Rectal smooth muscle tissue (tissue), 1 donor: Measurements from ENCODE around the gene SST.

Experiments used
- H3K27ac ChIP-seq: one replicate; pipeline ENCODE4 v1.7.0; 2013; ENCODE audit warnings: low read depth, low read length, inconsistent platforms
- H3K27me3 ChIP-seq: one replicate; pipeline ENCODE4 v1.7.0; 2013; ENCODE audit warnings: low read length; ENCODE audit not compliant: control insufficient read depth, insufficient read depth
- H3K36me3 ChIP-seq: one replicate; pipeline ENCODE4 v1.7.0; 2013; ENCODE audit warnings: low read length; ENCODE audit not compliant: control insufficient read depth, insufficient read depth
- H3K4me1 ChIP-seq: one replicate; pipeline ENCODE4 v1.7.0; 2013; ENCODE audit warnings: low read length; ENCODE audit not compliant: control insufficient read depth, insufficient read depth
- H3K4me3 ChIP-seq: one replicate; pipeline ENCODE4 v1.7.0; 2013; ENCODE audit warnings: low read length
- H3K9ac ChIP-seq: one replicate; pipeline ENCODE4 v1.7.0; 2013; ENCODE audit warnings: low read length

Gene SST

GRCh38 chr3:187669675-187670504 is at the start of gene SST:
Gene SST (minus strand): TSS chr3:187670394. CDS start chr3:187670291, 103 bp downstream.
- Histone ChIP-seq H3K4me1 (no peaks in the 10 kb centered on the region), H3K27ac (no peak within 1 kb of the TSS), H3K4me3 (no peak within 1 kb of the TSS), H3K36me3 (no peaks in the 10 kb centered on the region), H3K27me3 (peaks cover 4% of the 10 kb centered on the region), H3K9ac (no peak within 1 kb of the TSS)

GRCh38 chr3:187719628-187720336 is 49.6 kb upstream of the SST start:
- Histone ChIP-seq H3K9ac (no peak overlapping the region), H3K27ac (peak overlapping the region; percentile 67), H3K4me3 (no peak overlapping the region), H3K4me1 (peaks cover 3% of the 10 kb centered on the region), H3K27me3 (no peaks in the 10 kb centered on the region), H3K36me3 (peaks cover 12% of the 10 kb centered on the region)

- no peak overlapping the region for H3K4me3 ChIP-seq
- no peaks in the 10 kb centered on the region for H3K27me3 ChIP-seq
- peaks cover 9% of the 10 kb centered on the region for H3K36me3 ChIP-seq
- H3K9ac ChIP-seq, result no peak overlapping the region
- H3K27ac ChIP-seq, result no peak overlapping the region
- H3K4me1 ChIP-seq, result peaks cover 3% of the 10 kb centered on the region
Measured at GRCh38 chr3:187718802-187719201, 48.6 kb upstream of the SST start.

- H3K27me3 ChIP-seq, result no peaks in the 10 kb centered on the region
- H3K9ac ChIP-seq, result no peak overlapping the region
- no peak overlapping the region for H3K4me3 ChIP-seq
- H3K27ac ChIP-seq, result no peak overlapping the region
- H3K4me1 ChIP-seq, result peaks cover 3% of the 10 kb centered on the region
- H3K36me3 ChIP-seq, result peaks cover 6% of the 10 kb centered on the region
Measured at GRCh38 chr3:187717572-187717971, 47.4 kb upstream of the SST start.

- Histone ChIP-seq H3K9ac (no peak overlapping the region), H3K36me3 (no peaks in the 10 kb centered on the region), H3K4me1 (no peaks in the 10 kb centered on the region), H3K27me3 (no peaks in the 10 kb centered on the region), H3K4me3 (no peak overlapping the region), H3K27ac (no peak overlapping the region)
Measured at GRCh38 chr3:187714404-187714979, 44.3 kb upstream of the SST start.

GRCh38 chr3:187713504-187713903 is 43.3 kb upstream of the SST start:
- H3K36me3 ChIP-seq, result no peaks in the 10 kb centered on the region
- no peak overlapping the region for H3K27ac ChIP-seq
- H3K4me3 ChIP-seq, result no peak overlapping the region
- H3K9ac ChIP-seq, result no peak overlapping the region
- H3K27me3 ChIP-seq, result no peaks in the 10 kb centered on the region
- no peaks in the 10 kb centered on the region for H3K4me1 ChIP-seq

GRCh38 chr3:187709155-187709554 is 39.0 kb upstream of the SST start:
- H3K9ac ChIP-seq, result no peak overlapping the region
- no peaks in the 10 kb centered on the region for H3K4me1 ChIP-seq
- H3K27me3 ChIP-seq, result no peaks in the 10 kb centered on the region
- H3K27ac ChIP-seq, result no peak overlapping the region
- H3K36me3 ChIP-seq, result no peaks in the 10 kb centered on the region
- no peak overlapping the region for H3K4me3 ChIP-seq

- H3K27me3 ChIP-seq, result no peaks in the 10 kb centered on the region
- no peak overlapping the region for H3K4me3 ChIP-seq
- H3K4me1 ChIP-seq, result no peaks in the 10 kb centered on the region
- H3K9ac ChIP-seq, result no peak overlapping the region
- no peak overlapping the region for H3K27ac ChIP-seq
- H3K36me3 ChIP-seq, result no peaks in the 10 kb centered on the region
Measured at GRCh38 chr3:187708696-187709095, 38.5 kb upstream of the SST start.

GRCh38 chr3:187706971-187707370 is 36.8 kb upstream of the SST start:
- no peak overlapping the region for H3K9ac ChIP-seq
- no peaks in the 10 kb centered on the region for H3K27me3 ChIP-seq
- H3K4me1 ChIP-seq, result no peaks in the 10 kb centered on the region
- H3K27ac ChIP-seq, result no peak overlapping the region
- no peaks in the 10 kb centered on the region for H3K36me3 ChIP-seq
- no peak overlapping the region for H3K4me3 ChIP-seq

- H3K9ac ChIP-seq, result no peak overlapping the region
- H3K27me3 ChIP-seq, result no peaks in the 10 kb centered on the region
- H3K27ac ChIP-seq, result no peak overlapping the region
- H3K4me3 ChIP-seq, result no peak overlapping the region
- H3K4me1 ChIP-seq, result no peaks in the 10 kb centered on the region
- H3K36me3 ChIP-seq, result no peaks in the 10 kb centered on the region
Measured at GRCh38 chr3:187705164-187705563, 35.0 kb upstream of the SST start.

GRCh38 chr3:187702507-187703033 is 32.4 kb upstream of the SST start, which contains the start of gene RTP2:
Gene RTP2 (minus strand): TSS chr3:187702557. CDS start chr3:187702128, 429 bp downstream.
- Histone ChIP-seq H3K36me3 (no peaks in the 10 kb centered on the region), H3K27me3 (no peaks in the 10 kb centered on the region), H3K4me1 (no peaks in the 10 kb centered on the region), H3K27ac (no peak within 1 kb of the TSS), H3K4me3 (no peak within 1 kb of the TSS), H3K9ac (no peak within 1 kb of the TSS)

GRCh38 chr3:187700249-187700648 is 30.1 kb upstream of the SST start:
- Histone ChIP-seq H3K27ac (no peak overlapping the region), H3K4me1 (no peaks in the 10 kb centered on the region)

More at GRCh38 chr3:187700249-187700648, 30.1 kb upstream of the SST start:
- H3K9ac ChIP-seq, result no peak overlapping the region
- no peaks in the 10 kb centered on the region for H3K27me3 ChIP-seq
- H3K36me3 ChIP-seq, result no peaks in the 10 kb centered on the region
- no peak overlapping the region for H3K4me3 ChIP-seq
